ENCODE results near the gene STARD9.
"Not testable (repeated sequence)": the region's sequence is repeated elsewhere in the genome, so short reads cannot be mapped to it uniquely, and the experiment has no call there.

STARD9 gene

DNA sequence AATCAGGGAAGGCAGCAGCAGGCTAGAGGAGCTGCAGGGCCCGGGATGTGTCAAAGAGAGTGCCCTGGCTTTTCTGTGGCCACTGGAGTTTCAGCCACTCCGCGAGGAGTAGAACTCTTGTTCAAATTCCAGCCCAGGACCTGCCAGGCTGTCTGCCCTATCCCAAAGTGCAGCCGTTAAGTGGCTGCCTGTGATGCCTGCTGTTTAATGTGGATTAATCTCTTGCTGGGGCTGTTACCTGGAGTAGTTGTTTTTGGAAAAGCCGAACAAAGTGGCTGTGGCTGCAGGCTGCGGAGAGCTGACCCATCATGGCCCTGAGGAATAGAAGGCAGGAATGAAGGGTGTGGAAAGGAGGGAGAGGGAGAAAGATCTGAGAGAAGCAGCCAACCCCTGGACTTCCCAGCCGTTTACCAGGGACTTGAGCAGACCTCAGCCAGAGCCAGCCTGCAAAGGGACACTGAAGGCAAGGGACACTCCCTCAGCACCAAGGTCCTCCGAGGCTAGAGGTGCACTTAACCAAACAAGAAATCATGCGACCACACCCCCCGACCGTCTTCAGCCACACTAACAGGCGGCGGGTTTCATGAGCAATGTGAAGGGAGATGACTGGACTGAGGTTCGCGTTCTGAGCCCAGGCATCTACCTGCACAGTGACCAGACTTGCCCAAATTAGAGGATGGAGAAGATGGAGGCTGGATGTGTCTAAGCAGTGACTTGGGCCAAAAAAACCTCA lies 156.9 kb downstream of the STARD9 start:
- no peak for DNase-seq

DNA sequence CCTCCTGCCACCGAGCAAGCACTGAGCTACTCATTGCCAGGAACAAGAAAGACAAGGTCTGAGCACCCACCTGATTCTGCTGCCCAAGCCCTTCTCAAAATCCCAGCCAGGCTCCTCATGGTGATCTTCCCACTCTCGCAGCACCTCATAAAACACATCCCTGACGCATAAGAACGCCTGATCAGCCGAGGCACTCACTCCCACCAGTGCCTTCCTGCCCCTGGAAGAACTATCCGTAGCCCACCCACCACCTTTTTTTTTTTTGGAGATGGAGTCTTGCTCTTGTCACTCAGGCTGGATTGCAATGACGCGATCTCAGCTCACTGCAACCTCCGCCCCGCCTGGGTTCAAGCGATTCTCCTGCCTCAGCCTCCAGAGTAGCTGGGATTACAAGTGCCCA lies 157.6 kb downstream of the STARD9 start:
- DNase-seq: no peak

- no peak for DNase-seq
Measured at GRCh38 chr15:42734076-42734672, 158.8 kb downstream of the STARD9 start.

DNA sequence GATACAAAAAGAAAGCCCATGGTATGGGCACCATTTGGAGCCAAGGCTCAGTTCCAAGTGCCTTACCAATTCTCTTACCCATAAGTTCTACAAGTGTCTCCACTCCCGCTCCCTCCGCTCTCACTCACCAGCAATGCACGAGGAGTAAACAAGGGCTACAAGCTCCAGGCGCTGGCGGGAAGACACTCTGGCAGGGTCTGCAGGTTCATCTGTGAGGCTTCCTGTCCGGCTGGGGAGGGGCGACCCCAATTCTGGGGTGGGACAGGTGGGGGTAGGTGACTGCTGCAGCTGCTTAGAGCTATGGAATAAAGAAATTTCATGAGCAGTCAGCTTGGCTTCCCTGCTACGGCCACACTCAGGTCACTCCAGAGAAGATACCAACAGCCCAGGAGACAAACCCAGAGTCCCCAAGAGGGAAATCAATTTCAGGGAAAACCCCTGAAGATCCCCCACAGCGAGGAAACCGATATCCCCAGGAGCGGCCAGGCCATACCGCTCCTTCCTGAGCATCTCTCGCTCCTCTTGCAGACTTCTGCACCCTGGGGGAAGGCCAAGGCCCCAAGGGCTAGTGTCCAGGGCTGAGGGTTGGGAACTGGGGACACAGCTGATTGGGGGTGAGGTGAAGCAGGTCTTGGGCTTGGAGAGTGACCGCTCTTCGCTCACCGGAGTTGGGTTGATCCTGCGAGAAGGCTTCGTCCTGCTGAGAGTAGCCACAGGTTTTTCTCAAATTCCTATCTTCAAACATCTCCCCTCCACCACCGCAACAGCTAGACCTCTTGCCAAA lies 160.2 kb downstream of the STARD9 start:
- no peak for DNase-seq

- no peak for DNase-seq
Measured at GRCh38 chr15:42736178-42736792, 160.9 kb downstream of the STARD9 start.

- peak; percentile 93 for DNase-seq
Measured at GRCh38 chr15:42736793-42737528, 161.6 kb downstream of the STARD9 start, which contains the start of gene CDAN1. TSS of gene CDAN1 (minus strand) at chr15:42737128. CDS start at chr15:42737102, 26 bp downstream.

DNA sequence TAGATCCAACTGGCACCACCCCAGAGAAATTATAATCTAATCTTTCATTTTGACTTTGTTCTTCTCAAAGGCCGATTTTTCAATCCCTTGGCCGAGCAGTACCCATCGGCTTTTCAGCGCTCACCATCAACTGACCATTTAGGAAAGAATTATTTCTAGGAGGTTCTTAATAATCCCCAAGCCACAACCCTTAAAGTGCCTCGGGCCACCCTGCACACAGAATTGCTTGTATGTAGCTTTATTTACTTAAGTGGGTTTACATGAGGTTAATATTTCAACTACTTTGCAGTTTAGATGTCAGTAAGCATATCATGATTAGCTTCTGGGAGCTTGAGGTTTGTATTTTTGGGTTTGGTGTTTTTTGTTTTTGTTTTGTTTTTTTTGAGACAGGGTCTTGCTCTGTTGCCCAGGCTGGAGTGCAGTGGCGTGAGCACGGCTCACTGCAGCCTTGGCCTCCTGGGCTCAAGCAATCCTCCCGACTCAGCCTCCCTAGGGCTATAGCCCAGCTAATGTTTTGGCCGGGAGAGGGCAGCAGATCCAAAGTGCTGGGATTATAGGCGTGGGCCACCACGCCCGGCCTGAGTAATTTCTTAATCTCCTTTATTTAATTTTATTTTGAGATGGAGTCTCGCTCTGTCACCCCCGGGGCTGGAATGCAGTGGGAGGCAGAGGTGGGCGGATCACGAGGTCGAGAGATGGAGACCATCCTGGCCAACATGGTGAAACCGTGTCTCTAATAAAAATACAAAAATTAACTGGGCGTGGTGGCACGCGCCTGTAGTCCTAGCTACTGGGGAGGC lies 162.3 kb downstream of the STARD9 start:
- DNase-seq: no peak

DNA sequence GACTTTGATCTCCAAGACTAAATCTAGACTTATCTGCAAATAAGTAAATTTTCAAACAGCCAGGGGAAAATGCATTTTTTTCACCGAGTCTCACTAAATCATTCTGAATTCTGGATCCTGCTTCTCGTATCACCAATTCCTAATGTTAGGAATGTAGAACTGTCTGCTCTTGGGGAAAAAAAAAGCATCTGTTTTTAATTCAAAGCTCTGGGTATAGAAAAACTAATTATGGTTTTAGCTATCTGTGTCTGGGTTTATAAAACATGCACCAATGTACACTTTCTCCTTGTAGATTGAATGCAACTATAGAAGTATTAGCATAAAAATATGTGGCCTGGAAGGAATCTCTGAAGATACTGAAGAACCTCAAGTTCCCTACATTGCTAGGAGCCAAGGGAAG lies 166.3 kb downstream of the STARD9 start:
- DNase-seq: no peak

GRCh38 chr15:42742149-42742548 lies 166.7 kb downstream of the STARD9 start:
- DNase-seq: no peak

DNA sequence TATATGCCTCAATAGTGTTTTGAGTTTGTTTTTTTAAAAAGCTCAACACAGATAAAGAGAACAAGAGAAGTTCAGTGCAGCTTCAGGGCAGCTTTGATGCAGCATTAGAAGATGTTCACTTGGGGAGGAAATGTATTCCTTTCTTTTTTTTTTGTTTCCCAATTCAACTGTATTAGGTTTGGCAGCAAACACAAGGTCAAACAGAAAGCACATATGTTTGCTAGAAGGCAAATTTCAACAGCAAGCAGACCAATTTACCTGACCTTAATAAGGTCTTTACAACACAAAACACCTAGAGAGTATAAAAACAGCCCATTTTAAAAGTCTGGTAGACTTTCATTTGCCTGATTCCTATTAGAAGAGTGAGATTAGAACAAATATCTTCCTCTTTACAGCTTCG lies 168.8 kb downstream of the STARD9 start:
- DNase-seq: no peak

DNA sequence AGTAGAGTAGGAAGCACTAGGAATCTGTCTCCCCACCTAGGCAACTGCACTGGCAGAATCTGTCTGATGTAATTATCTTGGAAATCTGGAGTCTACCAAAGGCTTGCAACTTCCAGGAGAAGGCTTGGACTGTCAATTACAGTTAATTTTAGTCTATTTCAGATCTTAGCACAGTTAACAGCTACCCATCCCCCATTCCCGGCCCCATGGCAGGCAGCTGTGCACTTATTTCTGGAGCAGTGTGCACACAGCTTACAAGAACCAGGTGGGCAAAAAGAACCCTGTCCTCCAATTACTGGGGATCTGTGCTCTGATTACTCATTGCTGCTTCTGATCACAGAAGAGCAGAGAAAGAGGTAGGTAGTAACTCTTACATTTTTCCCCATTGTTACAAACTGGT lies 173.9 kb downstream of the STARD9 start:
- no peak for DNase-seq

DNA sequence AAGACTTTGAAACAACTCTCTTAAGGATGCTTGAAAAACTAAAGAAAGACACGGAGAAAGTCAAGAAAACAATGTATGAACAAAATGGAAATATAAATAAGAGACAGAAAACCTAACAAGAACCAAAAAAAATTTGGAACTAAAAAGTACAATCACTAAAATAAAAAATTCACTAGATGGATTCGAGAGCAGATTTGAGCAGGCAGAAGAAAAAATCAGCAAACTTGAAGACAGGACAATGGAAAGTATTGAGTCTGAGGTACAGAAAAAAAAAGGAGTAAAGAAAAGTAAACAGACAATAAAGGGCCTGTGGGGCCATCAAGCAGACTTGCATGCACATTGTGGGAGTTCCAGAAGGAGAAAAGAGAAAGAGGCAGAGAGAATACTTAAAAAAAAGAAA lies 174.9 kb downstream of the STARD9 start:
- DNase-seq: no peak

DNA sequence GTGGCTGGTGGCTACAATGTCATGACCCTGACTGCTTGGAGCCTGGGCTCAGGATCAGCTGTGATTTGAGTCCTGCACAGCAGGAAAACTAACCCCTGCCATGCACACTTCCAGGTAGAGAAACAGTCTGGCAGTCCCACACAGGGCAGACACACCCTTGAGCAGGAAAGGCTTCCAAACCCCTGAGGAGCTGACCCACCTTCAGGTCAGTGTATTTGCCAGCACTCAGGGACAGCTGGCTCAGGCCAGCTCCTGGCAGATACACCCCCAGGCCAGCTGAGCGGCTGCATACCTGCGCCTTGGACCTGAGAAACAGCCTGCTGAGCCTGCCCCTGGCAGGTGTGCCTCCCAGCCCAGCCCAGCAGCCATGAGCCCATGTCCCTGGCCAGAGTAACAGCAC lies 183.7 kb downstream of the STARD9 start:
- no peak for DNase-seq

DNA sequence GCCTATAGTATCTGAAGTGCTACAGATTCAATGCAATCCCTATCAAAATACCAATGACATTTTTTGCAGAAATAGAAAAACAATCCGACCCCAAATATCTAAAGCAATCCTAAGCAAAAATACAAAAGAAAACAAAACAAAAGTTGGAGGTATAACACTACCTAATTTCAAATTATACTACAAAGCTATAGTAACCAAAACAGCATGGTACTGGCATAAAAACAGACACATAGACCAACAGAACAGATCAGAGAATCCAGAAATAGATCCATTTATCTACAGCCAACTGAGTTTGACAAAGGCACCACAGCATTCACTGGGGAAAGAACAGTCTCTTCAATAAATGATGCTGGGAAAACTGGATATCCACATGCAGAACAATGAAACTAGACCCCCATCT lies 185.4 kb downstream of the STARD9 start:
- no peak for DNase-seq

GRCh38 chr15:42761813-42762212 lies 186.4 kb downstream of the STARD9 start:
- DNase-seq: not testable (repeated sequence)

DNA sequence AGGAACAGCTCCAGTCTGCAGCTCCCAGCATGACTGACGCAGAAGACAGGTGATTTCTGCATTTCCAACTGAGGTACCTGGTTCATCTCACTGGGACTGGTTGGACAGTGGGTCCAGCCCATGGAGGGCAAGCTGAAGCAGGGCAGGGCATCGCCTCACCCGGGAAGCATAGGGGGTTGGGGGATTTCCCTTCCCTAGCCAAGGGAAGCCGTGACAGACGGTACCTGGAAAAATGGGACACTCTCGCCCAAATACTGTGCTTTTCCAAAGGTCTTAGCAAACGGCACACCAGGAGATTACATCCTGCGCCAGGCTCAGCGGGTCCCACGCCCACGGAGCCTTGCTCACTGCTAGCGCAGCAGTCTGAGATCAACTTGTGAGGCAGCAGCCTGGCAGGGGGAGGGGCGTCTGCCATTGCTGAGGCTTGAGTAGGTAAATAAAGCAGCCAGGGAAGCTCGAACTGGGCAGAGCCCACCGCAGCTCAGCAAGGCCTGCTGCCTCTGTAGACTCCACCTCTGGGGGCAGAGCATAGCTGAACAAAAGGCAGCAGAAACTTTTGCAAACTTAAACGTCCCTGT lies 188.8 kb downstream of the STARD9 start:
- DNase-seq: not testable (repeated sequence)

DNA sequence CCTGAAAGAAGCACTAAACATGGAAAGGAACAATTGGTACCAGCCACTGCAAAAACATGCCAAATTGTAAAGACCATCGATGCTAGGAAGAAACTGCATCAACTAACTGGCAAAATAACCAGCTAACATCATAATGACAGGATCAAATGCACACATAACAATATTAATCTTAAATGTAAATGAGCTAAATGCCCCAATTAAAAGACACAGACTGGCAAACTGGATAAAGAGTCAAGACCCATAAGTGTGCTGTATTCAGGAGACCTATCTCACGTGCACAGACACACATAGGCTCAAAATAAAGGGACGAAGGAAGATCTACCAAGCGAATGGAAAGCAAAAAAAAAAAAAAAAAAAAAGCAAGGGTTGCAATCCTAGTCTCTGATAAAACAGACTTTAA lies 190.7 kb downstream of the STARD9 start:
- not testable (repeated sequence) for DNase-seq
